Measurements from ENCODE around the gene LINC01488. TPM values are rescaled to one million over a fixed set of nuclear protein-coding genes. Genes with fewer than 3 reads are reported as not detected.

The LINC01488 gene
- total RNA-seq, 1 donor from 2014 or later, result not detected

GRCh38 chr11:69530278-69531070 is 49.0 kb downstream of the LINC01488 start:
- no peaks in the 10 kb centered on the region for H3K27me3 ChIP-seq
- H3K4me3 ChIP-seq, result no peak overlapping the region
- intact Hi-C loops (cut with DNase I), result no loop called here
- DNase-seq (peak; percentile 69), ATAC-seq (peak; percentile 72)
- no peak for TF ChIP-seq CTCF (IDR thresholded peaks at IDR 0.05)
- no peaks in the 10 kb centered on the region for H3K36me3 ChIP-seq
- no peak overlapping the region for H3K27ac ChIP-seq
- H3K9me3 ChIP-seq, result no peaks in the 10 kb centered on the region
- no peaks in the 10 kb centered on the region for H3K4me1 ChIP-seq

- no peak for TF ChIP-seq CTCF (IDR thresholded peaks at IDR 0.05)
- H3K27me3 ChIP-seq, result no peaks in the 10 kb centered on the region
- intact Hi-C loops (cut with DNase I), result no loop called here
Observed at GRCh38 chr11:69531071-69531716, 49.7 kb downstream of the LINC01488 start.

GRCh38 chr11:69531717-69532088 is 50.2 kb downstream of the LINC01488 start:
- no peaks in the 10 kb centered on the region for H3K9me3 ChIP-seq
- no peak for TF ChIP-seq CTCF (IDR thresholded peaks at IDR 0.05)
- DNase-seq, result peak; percentile 43
- H3K4me1 ChIP-seq, result no peaks in the 10 kb centered on the region
- intact Hi-C loops (cut with DNase I), result no loop called here
- H3K27me3 ChIP-seq, result no peaks in the 10 kb centered on the region
- H3K27ac ChIP-seq, result no peak overlapping the region
- ATAC-seq, result no peak
- H3K36me3 ChIP-seq, result no peaks in the 10 kb centered on the region
- H3K4me3 ChIP-seq, result no peak overlapping the region

More at GRCh38 chr11:69531071-69531716, 49.7 kb downstream of the LINC01488 start:
- Histone ChIP-seq H3K36me3 (no peaks in the 10 kb centered on the region), H3K27ac (no peak overlapping the region), H3K4me1 (no peaks in the 10 kb centered on the region), H3K9me3 (no peaks in the 10 kb centered on the region), H3K4me3 (no peak overlapping the region)
- ATAC-seq, result no peak
- DNase-seq, result peak; percentile 40

- no peak overlapping the region for H3K4me3 ChIP-seq
- DNase-seq, result peak; percentile 56
- no peaks in the 10 kb centered on the region for H3K4me1 ChIP-seq
- no peaks in the 10 kb centered on the region for H3K9me3 ChIP-seq
- TF ChIP-seq CTCF (IDR thresholded peaks at IDR 0.05), result no peak
- H3K27me3 ChIP-seq, result no peaks in the 10 kb centered on the region
- H3K36me3 ChIP-seq, result no peaks in the 10 kb centered on the region
- intact Hi-C loops (cut with DNase I), result no loop called here
- ATAC-seq, result no peak
- no peak overlapping the region for H3K27ac ChIP-seq
Observed at GRCh38 chr11:69533296-69534165, 52.1 kb downstream of the LINC01488 start.

- intact Hi-C loops (cut with DNase I), result no loop called here
- TF ChIP-seq CTCF (IDR thresholded peaks at IDR 0.05), result no peak
- no peaks in the 10 kb centered on the region for H3K27me3 ChIP-seq
- peaks cover 5% of the 10 kb centered on the region for H3K4me1 ChIP-seq
- no peak overlapping the region for H3K27ac ChIP-seq
- no peaks in the 10 kb centered on the region for H3K36me3 ChIP-seq
- ATAC-seq (no peak), DNase-seq (peak; percentile 58)
- no peaks in the 10 kb centered on the region for H3K9me3 ChIP-seq
- H3K4me3 ChIP-seq, result no peak overlapping the region
Observed at GRCh38 chr11:69534166-69534530, 52.7 kb downstream of the LINC01488 start.

All from upper lobe of right lung (tissue), 1 donor.